GM18511 (cell line): Measurements from ENCODE around the gene NCF4.

ENCODE experiments used
- ATAC-seq: cut with Tn5 transposase; IDR thresholded peaks from one replicate; pipeline ENCODE4 v1.9.1; 2021; ENCODE audit warnings: mild to moderate bottlenecking, moderate library complexity; ENCODE audit not compliant: unreplicated experiment

The NCF4 gene

DNA sequence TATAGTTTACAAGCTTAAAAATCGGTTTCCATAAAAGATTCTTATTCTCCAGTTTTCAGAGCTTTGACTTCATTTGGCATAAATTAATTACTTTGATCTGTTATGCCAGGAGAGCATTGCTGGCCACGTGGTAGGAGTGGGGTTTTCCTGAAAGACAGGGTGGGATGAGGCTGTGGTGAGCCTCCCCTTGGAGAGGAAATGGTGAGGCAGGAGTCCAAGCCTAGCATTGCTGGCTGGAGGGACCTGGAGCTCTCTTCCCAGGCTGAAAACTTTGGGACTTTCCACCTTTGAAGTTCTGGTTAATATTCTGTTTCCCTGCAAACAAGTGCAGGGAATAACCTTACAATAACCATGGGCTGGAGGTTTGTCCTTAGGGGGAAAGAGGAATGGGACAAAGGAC, 31.5 kb downstream of the NCF4 start:
- ATAC-seq: no peak

GRCh38 chr22:36893262-36893661, 32.5 kb downstream of the NCF4 start:
- no peak for ATAC-seq

DNA sequence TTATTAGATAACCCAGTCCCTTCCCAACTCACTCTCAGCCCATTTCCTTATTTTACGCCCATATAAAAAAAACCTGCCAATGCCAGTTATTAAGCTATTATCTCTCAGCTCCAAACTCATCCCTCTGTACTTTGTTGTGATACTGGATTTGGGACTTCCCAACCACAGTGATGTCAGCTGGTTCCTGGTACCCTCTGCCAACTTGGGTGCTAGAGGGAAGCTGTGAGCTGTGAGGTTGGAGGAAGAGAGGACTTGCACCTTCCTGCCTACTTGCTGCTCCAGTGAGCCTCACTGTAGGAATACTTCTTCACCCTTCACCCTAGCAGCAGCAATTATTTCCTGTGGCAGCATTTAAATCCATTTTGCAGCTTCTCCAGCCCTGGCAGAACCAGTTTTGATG, 33.5 kb downstream of the NCF4 start:
- no peak for ATAC-seq

- no peak for ATAC-seq
These were observed 36.8 kb downstream of the NCF4 start for GRCh38 chr22:36897611-36898010.

DNA sequence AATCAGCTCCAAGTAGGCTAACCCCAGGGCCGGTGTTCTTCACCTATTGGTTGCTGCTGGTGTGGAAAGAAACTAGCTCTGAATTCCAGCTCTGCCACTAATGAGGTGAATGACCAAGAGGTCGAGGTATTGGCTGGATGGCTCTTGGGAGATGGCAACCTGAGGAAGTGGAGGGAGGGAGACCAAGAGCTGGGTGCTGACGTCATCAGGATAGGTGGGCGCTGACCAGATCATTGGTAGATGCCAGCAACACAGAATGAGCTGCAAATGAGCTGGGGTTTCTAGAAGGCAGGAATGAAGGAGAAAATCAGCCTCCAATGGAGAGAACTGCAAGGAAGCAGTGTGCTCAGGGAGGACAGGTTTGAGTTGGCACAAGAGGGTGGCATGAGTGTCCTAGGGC, 37.9 kb downstream of the NCF4 start:
- ATAC-seq: no peak

DNA sequence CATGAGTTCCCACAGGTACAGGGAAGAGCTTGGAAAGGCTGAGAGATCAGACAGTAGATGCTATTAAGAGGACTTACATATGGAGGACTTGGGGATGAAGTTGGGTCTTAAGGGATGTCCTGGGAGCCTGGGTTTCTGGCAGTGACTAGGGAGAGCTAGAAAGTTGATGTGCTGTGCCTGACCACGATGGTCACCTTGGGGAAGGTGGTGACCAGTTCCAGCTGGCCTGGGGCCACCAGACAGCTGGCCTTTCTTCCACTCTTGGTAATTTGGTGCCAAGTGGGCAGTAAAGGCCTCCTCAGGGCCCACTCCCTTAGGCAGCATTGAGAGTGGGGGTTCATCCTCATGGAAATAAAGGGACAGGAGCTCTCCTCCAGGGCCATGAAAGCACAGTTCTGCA, 38.7 kb downstream of the NCF4 start:
- ATAC-seq: no peak

DNA sequence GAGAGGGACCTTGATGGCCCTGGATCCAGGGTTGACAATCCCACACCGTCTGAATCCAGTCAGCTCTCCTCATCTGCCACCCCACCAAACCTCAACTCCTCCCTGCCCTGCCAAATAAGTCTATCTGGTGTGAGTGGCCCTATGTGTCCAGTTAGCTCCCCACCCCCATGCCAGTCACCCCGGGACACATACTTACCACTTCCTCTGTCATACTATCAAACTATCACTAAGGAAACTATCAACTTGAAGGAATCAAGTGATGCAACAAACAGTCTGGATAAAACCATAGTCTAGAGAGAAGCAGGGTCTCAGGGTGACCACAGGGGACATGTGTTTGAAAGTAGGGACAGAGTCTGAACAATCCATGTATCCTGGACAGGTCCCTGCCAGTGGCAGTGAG, 39.4 kb downstream of the NCF4 start:
- no peak for ATAC-seq

DNA sequence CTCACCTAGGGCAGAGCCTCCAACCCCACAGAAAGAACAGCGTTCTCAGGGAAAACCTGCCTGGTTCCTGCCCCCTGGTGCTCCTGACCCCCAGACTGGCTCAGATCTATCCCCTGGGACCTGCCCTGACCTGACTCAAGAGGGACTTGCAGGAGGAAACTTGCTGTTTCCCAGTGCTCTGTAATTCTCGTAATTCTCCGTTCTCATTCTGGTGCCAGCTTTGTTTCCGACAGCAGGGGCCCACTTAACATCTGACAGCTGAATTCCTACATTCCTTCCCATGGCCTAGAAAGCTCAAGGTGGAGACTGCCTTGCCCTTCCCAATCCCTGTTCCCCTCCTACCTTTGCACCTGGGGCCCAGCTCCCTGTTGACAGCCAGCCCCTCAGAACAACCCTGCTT, 40.1 kb downstream of the NCF4 start:
- no peak for ATAC-seq

DNA sequence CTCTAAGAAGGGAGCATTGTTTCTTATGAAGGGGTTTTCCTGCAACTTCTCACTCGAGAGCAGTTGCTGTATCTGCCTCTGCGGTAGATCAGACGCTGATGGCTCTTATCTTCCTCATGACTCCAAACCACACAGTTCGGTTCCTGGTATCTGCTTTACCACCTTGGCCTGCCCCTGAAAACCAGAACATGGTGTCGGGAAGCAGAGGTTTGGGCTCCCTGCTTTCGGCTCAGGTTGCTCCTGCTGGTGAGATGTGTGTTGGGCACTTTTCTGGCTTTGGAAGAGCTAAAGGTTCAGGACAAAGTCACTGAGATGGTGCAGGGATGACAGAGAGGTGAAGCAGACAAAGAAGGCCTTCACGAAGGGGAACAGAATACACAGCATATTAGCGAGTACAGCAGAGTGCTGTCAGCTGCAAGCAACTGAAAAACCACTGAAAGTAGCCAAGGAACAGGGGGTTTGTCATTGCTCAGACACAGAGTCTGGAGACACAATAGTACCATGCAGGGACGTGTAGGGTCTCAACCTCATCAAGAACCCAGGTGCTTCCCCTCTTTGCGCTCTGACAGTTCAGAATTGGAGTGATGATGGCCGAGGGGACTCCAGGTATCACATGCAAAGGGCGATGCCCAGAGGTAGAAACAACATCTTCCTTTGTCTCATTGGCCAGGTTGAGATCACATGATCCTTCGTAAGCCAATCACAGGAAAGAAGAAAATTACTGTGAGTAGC, 40.8 kb downstream of the NCF4 start:
- peak; percentile 82 for ATAC-seq

DNA sequence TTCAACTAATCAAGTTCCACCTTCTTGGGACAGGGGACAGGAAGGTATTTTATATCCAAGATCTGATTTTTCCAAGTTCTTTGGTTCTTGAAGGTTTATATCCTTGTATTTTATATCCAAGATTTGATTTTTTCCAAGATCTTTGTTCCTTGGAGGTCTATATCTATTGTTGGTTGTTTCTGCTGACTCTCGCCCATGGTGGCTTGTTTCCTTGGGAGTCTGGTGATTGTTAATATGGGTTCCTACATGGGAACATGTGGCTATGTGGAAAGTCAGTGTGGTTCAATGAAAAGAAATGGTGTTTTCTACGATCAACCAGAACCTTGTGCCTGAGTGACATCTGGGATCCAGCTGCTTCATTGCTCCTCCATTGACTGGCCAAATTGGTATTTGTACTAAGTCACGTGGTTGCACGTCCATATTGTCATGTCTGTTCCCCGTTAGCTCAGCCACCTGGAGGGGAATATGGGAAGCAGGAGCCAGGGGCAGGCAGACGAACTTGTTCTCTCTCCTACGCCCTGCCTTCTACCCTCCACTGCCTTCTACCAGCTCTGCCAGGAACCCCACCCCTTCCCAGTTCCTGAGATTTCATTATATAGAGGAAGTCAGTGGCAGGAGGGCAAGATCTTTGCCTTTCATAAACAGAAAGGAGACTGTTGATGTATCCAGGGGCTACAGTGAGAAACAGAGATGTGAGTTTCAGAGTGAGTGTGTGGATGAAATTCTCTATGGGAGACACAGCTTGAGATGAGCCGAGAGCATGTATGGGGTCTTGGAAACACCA, 41.5 kb downstream of the NCF4 start:
- ATAC-seq: no peak

GRCh38 chr22:36904260-36904880, 43.6 kb downstream of the NCF4 start:
- no peak for ATAC-seq

- ATAC-seq: no peak
These were observed 46.7 kb downstream of the NCF4 start for GRCh38 chr22:36907253-36908195.

DNA sequence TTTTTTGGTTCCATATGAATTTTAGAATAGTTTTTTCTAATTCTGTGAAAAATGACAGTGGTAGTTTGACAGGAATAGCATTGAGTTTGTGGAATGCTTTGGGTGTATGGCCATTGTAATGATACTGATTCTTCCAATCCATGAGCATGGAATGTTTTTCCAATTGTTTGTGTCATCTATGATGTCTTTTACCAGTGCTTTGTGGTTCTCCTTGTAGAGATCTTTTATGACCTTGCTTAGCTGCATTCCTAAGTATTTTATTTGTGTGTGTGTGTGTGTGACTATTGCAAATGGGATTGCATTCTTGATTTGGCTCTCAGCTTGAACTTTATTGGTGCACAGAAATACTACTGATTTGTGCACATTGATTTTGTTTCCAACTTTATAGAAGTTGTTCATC, 49.7 kb downstream of the NCF4 start:
- no peak for ATAC-seq

DNA sequence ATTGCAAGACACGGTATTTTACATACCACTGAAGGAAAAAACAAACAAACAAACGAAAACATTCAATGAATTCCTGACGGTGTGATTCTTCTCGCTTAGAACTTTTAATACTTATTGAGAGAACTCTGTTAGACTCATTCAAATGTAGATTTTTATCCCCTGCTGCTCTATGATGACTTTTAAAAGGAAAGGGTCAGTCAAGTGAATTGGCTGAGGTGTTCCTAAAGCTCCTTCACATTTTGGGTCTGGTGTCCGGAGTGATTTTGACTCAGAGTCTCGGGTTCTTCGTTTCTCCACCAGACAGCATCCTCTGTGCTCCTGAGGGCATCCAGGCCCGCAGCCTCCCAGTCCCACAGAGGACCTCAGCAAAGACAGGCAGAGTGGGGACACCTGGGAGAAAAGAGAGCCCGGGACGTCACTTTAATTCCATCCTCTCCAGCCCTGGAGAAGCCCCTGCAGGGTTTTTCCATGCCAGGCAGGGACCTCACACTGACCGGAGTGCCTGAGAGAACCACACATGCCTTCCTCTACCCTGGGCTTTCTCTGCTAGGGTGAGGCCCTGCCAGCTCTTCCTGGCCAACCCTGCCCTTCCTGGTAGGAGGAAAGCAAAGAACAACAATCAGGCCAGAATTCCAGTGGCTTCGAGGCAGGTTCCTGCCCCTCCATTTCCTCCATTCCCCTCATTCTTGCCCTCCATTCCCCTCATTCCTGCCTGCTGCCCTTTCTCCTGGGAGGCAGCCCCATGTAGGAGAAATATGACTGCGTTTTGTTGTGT, 51.3 kb downstream of the NCF4 start:
- ATAC-seq: no peak

GRCh38 chr22:36912694-36913426, 52.1 kb downstream of the NCF4 start:
- ATAC-seq: no peak

GRCh38 chr22:36913427-36914389, 52.9 kb downstream of the NCF4 start, which contains the start of gene CSF2RB:
Gene CSF2RB, plus strand, starts transcription at chr22:36913628. Its CDS starts 8,580 bp downstream, at chr22:36922208.
- ATAC-seq: no peak

- ATAC-seq: no peak
These were observed 53.6 kb downstream of the NCF4 start for GRCh38 chr22:36914390-36914752.

DNA sequence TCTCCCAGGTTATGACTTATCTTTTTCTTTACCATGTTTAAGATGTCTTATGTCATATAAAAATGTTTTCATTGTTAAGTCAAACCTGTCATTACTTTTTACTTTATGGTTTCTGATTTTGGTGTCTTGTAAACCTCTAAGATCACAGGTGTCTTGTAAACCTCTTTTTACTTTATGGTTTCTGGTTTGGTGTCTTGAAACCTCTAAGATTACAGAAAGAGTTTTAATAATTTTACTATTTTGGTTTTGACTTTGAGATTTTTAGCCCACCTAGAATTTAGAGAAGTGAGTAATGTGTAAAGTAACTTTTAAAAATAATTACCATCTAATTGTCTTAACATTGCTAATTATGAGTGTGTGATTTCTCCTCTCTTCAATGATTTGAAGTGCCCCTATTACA, 55.2 kb downstream of the NCF4 start:
- no peak for ATAC-seq
